ENCODE measurements around the gene KLRC3. TPM values are rescaled to one million over a fixed set of nuclear protein-coding genes. Genes with fewer than 3 reads are reported as not detected.

KLRC3 gene
- not detected in 2 replicates for total RNA-seq

DNA sequence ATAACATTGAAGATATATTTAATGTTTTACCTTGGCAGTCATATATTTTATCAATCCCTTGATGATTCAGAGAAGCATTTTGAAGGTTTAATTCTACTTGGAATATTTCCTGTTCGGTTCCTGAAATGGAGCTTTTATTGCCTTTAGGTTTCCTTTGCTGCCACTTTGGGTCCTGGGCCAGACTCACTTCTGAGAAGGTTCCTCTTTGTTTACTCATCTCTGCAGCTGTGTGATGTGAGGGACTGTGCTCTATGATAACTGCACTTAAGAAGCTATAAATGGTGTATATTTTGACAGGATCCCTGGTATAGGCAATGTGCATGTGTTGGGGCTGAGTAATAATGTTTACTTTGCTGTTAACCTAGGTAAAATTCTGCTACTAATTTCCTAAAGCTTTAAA lies at the start of gene KLRC3:
KLRC3 (minus strand) TSS at position 262 of the 400 bp plus-strand sequence; CDS start at position 217, 45 bp downstream.

DNA sequence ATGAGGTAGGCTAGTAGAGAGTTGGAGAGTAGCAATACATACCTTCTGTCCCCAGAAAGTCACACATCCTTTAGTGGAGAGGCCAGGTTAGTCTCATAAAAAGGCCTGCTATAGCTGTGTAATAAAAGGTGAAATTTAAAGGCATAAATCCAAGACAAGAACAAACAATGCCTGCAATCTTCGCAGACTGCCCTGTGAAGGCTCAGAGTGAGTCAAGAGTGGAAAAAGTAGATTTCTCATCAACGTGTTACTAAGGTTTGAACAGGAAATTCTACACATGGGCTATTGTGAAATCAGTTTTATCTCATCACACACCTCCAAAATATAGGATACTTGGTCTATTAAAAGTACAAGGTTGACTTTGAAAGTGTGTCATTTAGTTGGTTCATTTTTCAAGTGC lies 32.8 kb upstream of the KLRC3 start, which contains the start of gene KLRC1:
KLRC1 (minus strand) TSS at position 222 of the 400 bp plus-strand sequence. CDS start 2,221 bp downstream, outside the sequence.

DNA sequence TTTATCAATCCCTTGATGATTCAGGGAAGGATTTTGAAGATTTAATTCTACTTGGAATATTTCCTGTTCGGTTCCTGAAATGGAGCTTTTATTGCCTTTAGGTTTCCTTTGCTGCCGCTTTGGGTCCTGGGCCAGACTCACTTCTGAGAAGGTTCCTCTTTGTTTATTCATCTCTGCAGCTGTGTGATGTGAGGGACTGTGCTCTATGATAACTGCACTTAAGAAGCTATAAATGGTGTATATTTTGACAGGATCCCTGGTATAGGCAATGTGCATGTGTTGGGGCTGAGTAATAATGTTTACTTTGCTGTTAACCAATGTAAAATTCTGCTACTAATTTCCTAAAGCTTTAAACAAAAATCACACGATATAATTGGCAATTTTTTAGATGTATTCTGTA lies 15.4 kb upstream of the KLRC3 start, which contains the start of gene KLRC2:
KLRC2 (minus strand) TSS at position 195 of the 400 bp plus-strand sequence; CDS start at position 171, 24 bp downstream.

DNA sequence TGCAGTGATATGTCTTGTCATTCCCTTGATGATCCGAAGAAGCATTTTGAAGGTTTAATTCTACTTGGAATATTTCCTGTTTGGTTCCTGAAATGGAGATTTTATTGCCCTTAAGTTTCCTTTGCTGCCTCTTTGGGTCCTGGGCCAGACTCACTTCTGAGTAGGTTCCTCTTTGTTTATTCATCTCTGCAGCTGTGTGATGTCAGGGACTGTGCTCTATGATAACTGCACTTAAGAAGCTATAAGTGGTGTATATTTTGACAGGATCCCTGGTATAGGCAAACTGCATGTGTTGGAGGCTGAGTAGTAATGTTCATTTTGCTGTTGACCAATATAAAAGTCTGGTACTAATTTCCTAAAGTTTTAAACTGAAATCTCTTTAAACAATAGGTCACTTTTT lies 11.0 kb downstream of the KLRC3 start, which contains the start of gene KLRC4:
KLRC4 (minus strand) TSS at position 366 of the 400 bp plus-strand sequence; CDS start at position 184, 182 bp downstream.

DNA sequence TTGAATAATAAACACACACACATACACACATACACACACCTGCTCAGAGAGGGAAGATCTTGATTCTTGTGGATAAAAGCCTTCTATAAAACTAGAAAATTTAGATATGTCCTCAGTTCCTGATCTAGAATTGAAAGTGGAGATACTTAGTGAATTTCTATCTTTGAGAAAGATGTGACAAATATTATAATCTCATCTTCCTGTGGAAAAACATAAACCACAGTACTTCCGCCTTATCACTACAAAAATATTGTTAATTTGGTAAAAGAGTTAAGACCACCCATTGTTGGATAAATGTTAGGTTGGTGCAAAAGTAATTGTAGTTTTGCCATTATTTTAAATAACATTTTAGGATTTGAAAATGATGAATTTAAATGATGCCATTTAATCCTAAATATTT lies 30.5 kb downstream of the KLRC3 start, which contains the start of gene KLRK1:
KLRK1 (minus strand) TSS at position 138 of the 400 bp plus-strand sequence. CDS start 1,231 bp downstream, outside the sequence.

Other genes starting within 250 kb of the KLRC3 start
- gene OLR1, start 248.5 kb downstream of the KLRC3 start, total RNA-seq: 0.04 TPM in 1 of 2 replicates, not detected in the other
- not detected in 2 replicates for gene TMEM52B, start 241.6 kb downstream of the KLRC3 start, total RNA-seq
- gene GABARAPL1, start 207.7 kb downstream of the KLRC3 start, total RNA-seq: 9.1 and 19.6 TPM in 2 replicates
- gene KLRD1, start 112.7 kb downstream of the KLRC3 start, total RNA-seq: not detected in 2 replicates
- gene KLRK1, start 30.6 kb downstream of the KLRC3 start, total RNA-seq: 0.31 TPM in 1 of 2 replicates, not detected in the other
- not detected in 2 replicates for gene KLRC4, start 10.8 kb downstream of the KLRC3 start, total RNA-seq
- gene KLRC2, start 15.4 kb upstream of the KLRC3 start, total RNA-seq: not detected in 2 replicates
- 0.23 and 0.30 TPM in 2 replicates for gene KLRC1, start 32.8 kb upstream of the KLRC3 start, total RNA-seq
- 4.6 and 7.0 TPM in 2 replicates for gene EIF2S3B, start 85.3 kb upstream of the KLRC3 start, total RNA-seq
- gene MAGOHB, start 193.0 kb upstream of the KLRC3 start, total RNA-seq: 14.4 and 15.3 TPM in 2 replicates